Medulla oblongata (tissue), 1 donor: ENCODE measurements around the gene HYDIN.
"Not testable (repeated sequence)": the region's sequence is repeated elsewhere in the genome, so short reads cannot be mapped to it uniquely, and the experiment has no call there.

ENCODE experiments used
- DNase-seq: peaks from one replicate; pipeline ENCODE4 v3.0.0-alpha.2; 2015; ENCODE audit errors: extremely low spot score

HYDIN gene

DNA sequence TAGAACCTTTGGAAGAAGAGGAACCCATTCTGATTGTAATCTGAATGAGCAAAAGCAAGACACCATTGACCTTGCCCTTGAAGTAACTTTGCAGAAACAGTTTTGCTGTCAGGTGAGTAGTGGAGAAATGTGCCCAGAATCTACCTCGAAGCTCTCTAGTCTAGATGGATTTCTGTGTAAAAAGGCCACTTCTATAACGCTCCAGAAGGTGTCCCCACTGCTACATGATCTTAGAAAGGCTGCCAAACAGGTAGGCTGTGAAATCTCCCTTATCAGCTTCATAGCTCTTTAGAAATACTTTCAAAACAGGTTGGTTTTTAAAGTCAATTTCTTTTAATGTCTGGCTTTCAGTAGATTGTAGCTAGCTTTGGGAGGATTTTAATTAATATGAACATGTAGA lies 230.8 kb downstream of the HYDIN start:
- not testable (repeated sequence) for DNase-seq

- DNase-seq, result not testable (repeated sequence)
Measured at GRCh38 chr16:70995799-70996198, 234.7 kb downstream of the HYDIN start.

- DNase-seq, result not testable (repeated sequence)
Measured at GRCh38 chr16:70992511-70992910, 238.0 kb downstream of the HYDIN start.

DNA sequence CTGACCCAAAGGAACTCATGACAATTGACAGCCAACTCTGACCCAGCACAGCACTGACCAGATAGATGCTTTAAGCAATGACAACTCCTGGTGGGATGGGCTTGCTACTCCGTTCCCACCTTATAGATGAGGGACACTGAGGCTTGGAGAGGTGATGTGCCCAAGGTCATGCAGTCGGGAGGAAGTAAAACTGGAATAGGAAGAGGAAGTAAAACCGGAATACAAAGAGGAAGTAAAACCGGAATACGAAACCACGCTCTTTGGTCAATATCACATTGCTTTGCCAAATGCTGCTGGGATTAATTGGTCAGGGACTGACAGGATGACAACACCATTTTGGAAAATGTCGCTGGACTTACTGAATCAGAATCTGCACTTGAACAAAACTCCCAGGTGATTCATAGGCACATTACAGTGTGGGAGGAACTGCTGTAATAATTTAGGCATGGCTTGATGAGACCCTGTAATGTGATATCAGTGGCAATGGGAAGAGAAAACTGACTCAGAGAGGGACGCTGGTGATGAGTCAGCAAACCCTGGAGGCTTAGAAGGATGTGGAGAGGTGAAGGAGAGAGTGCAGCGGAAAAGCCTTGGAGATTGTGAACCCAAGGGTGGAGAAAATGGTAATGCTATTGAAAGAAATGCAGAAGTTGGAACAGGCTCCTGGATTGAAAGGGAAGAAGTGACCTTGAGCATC lies 243.4 kb downstream of the HYDIN start:
- DNase-seq, result not testable (repeated sequence)

GRCh38 chr16:70984675-70985074 lies 245.8 kb downstream of the HYDIN start:
- DNase-seq, result not testable (repeated sequence)

- not testable (repeated sequence) for DNase-seq
Measured at GRCh38 chr16:70968332-70968731, 262.2 kb downstream of the HYDIN start.

GRCh38 chr16:70960169-70960568 lies 270.4 kb downstream of the HYDIN start:
- not testable (repeated sequence) for DNase-seq

DNA sequence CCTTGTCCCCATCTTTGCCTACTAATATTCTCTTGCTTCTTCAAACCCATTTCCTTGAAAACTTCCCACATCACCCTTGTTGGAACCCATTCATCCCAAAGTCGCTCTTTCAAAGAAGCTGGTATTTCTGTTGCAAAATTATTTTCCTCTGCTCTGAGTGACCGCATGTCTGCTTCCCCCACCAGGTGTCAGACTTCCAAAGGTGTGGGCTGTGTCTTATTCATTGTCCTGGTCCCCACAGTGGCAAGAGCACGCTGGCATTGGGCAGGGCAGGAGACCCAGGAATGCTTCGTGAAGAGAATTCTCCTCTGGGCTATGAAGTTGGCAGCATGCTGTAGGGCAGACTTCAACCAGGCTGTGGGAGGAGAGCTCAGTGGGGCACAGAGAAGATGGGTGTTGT lies 275.6 kb downstream of the HYDIN start:
- not testable (repeated sequence) for DNase-seq

GRCh38 chr16:70953824-70954223 lies 276.7 kb downstream of the HYDIN start:
- not testable (repeated sequence) for DNase-seq

DNA sequence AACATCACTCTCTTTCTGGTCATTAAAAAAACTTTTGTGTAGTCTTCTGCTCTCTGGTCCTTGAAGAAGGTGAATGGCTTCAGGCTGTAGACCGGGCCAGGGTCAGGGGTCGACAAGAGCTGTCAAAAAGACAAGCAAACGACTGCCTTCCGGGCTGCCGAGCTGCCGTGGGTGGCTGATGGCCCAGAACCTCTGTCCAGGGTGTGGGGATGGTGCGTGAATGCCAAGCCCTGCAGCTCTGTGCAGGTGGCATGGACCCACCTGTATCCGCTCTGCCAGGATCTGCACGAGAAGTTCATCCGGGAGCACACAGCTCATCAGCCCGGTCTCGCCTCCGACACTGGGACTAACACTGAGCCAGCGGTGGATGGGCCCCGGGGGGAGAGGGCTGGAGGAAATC lies 287.0 kb downstream of the HYDIN start:
- DNase-seq, result not testable (repeated sequence)

DNA sequence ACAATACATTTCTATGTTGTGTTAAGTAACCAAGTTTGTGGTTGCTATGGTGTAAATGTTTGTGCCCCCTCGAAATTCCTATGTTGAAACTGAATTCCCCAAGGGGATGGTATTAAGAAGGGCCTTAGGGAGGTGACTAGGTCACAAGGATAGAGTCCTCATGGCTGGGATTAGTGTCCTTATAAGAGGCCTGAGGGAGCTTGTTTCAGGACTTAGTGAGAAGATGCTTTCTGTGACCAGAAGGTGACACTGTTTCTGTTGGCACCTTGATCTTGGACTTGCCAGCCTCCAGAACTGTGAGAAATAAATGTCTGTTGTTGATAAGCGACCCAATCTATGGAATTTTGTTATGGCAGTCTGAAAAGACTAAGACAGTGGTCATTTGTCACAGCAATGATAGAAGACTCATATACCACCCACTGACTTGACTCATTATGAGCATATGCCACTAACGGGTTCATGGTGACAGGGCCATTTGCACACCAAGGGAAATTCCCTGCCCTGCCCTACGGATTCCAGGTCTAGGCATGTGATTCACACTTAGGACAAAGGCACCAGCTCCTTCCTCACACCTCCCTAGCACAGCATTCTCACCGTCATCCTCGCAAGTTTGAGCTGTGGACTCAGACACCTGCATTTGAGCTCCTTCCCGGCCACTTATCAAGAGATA lies 290.7 kb downstream of the HYDIN start:
- not testable (repeated sequence) for DNase-seq

- DNase-seq, result not testable (repeated sequence)
Measured at GRCh38 chr16:70936781-70937525, 293.6 kb downstream of the HYDIN start.

DNA sequence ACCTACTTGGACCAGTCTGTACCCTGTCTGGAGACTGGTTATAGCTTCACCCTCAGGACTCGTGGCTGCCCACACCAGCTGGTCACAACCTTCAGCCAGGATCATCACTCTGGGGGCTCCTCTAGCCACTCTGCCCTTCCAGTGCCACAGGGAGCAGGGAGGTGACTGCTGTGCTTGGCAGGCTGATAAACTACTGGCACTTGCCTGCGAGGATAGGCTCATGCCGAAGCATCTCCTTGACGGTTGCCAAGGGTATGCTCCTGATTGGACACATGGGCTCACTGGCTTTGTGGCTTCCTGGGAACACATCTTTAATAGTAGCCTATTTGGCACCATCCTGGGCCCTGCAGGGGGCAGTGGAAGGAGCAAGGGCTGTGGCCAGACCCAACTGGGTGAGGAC lies 295.2 kb downstream of the HYDIN start:
- not testable (repeated sequence) for DNase-seq

GRCh38 chr16:70933746-70934145 lies 296.8 kb downstream of the HYDIN start:
- not testable (repeated sequence) for DNase-seq

DNA sequence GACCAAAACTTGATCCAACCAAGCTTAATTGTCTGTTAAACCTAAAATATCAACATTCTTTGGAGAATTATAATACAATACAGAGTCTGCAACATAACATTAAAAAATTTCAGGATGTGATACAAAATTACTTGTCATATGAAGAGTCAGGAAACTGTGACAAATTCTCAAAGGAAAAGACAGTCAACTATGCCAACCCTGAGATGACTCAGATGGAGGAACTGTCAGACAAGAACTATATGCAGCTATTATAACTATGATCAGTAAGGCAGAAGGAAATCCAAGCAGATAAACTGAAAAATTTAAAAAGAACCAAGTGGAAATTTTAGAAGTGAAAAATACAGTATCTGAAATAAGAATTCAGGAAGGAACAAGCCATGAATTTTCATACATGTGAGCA lies 299.8 kb downstream of the HYDIN start:
- not testable (repeated sequence) for DNase-seq

DNA sequence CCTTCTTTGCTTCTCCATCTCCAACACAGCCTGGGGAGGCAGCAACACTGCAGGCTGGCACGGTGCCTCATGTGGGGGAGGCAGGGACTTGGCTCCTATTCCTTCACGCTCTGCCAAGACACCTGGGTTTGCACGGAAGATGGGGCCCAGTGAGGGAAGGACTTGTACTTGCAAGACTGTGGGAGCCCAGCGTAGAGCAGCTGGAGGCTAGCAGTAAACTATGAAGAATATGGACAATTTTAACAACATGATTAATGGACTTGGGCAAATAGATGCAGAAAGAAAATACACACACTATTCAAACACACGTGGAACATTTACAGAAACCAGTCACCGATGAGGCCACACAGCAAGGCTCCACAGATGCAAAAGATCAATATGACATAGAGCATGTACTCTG lies 308.4 kb downstream of the HYDIN start:
- DNase-seq, result not testable (repeated sequence)

DNA sequence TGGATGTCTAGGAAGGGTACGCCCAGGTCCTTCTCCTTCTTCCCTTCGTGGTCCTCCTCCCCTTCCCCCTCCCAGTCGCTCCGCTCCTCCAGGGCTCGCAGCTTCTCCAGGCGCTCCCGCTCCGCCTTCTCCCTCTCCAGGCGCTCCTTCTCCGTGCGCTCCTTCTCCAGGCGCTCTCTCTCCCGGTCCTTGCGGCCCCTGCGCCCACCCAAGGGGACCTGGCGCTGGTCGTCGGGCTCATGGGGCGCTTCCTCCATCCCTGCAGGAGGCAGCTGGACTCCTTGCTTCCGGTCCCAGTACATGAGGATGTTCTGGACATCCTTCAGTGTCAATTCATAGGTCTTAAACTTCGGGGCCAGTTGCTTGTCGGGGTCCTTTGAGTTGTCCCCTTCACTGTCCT lies 309.9 kb downstream of the HYDIN start:
- not testable (repeated sequence) for DNase-seq

- not testable (repeated sequence) for DNase-seq
Measured at GRCh38 chr16:70888208-70888607, 342.3 kb downstream of the HYDIN start.

DNA sequence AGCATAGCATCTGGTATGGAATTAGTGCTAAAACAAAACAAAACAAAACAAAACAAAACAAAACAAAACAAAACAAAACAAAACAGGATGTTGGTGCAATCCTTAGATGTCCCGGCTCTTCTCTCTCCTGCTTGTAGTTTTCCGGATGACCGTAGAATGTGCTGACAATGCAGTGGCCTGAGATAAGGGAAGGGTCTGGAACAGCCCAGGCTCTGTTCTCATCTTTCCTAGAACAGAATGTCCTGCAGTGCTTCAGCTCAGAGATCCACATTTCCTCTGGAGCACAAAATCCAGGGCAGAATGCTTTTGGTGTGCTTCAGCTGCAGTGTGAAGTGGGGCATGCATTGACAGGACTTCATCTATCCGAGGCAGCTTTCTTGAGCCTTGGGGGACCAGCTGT lies 345.9 kb downstream of the HYDIN start:
- not testable (repeated sequence) for DNase-seq

DNA sequence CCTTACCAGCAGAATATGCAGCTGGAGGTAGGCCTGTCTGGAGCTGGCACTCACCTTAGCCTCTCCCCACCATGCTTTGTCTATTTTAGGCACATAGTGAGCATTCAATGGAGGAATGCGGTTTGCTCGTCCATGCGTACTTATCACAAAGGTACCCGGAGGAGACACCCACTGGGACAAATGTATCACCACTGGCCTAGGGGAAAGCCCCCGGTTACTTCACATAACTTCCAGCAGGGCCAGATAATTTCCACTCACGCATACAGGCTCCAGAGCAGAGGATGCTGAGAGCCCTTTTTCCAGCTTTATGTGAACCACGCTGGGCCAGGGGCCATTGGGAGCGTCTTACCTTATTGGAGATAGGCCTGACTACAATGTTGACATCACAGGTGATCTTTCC lies 348.2 kb downstream of the HYDIN start:
- DNase-seq, result not testable (repeated sequence)

GRCh38 chr16:70877895-70878294 lies 352.6 kb downstream of the HYDIN start:
- not testable (repeated sequence) for DNase-seq

GRCh38 chr16:70876442-70876841 lies 354.1 kb downstream of the HYDIN start:
- DNase-seq, result not testable (repeated sequence)
